HG02970 (cell line): ENCODE measurements around the gene RAB17.

ENCODE experiments used
- ATAC-seq: cut with Tn5 transposase; IDR thresholded peaks from one replicate; pipeline ENCODE4 v1.9.1; 2021; ENCODE audit warnings: mild to moderate bottlenecking, moderate library complexity, moderate number of reproducible peaks; ENCODE audit not compliant: unreplicated experiment, low FRiP score

RAB17 gene

DNA sequence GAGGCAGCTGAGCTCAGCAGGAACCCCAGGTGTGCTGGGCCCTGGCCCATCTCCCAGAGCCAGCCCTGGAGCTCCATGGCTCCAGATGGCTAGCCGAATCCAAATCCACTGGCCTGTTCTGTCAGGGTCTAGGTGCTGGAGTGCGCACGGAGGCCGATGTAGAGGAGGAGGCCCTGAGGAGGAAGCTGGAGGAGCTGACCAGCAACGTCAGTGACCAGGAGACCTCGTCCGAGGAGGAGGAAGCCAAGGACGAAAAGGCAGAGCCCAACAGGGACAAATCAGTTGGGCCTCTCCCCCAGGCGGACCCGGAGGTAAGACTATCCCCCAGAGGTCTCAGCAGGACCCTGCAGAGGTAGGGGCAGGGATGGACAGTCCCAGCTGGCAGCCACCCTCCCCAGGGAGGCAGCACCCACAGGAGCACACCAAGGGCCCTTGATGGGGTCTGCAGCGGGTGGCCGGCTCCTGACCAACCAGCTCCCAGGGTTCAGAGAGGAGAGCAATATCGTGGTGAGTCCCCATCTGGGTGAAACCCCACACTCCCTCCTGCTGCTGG is 50.2 kb downstream of the RAB17 start:
- ATAC-seq: no peak

DNA sequence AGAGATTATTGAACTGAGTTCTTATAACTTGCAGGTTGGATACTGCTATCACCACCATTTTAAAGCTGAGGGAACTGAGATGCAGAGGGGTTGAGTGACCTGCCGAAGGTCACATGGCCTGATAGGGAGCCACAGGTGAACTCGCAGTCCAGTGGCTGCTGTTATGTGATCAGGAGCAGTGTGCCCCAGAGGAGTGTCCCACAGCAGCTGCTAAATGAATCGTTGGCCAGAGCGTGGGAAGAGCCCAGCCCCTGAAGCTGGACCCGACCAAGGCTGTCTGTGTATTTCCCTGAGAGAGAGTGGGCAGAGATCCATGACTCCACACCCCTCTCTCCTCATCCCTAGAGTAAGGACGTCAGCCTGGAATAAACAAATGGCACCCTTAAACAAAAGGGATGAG is 50.9 kb downstream of the RAB17 start:
- ATAC-seq: no peak

DNA sequence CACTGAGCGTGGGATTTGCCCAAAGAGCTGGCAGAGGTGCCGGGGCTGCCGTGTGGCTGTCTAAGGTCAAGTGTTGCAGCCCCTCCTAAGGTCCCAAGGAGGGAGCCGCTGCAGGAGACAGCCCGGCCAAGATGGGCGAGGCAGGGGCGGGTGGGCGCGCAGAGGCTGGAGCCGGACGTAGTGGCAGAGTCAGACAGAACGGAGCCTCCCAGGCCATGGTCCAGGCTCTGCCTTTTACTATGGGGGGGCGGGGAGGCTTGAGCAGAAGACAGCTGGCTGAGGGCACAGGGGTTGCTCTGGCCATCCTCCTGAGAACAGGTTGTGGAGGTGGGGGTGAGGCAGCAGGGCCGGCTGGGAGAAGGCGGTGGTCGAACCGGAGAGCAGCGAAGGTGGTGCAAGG is 51.6 kb downstream of the RAB17 start:
- ATAC-seq: no peak

DNA sequence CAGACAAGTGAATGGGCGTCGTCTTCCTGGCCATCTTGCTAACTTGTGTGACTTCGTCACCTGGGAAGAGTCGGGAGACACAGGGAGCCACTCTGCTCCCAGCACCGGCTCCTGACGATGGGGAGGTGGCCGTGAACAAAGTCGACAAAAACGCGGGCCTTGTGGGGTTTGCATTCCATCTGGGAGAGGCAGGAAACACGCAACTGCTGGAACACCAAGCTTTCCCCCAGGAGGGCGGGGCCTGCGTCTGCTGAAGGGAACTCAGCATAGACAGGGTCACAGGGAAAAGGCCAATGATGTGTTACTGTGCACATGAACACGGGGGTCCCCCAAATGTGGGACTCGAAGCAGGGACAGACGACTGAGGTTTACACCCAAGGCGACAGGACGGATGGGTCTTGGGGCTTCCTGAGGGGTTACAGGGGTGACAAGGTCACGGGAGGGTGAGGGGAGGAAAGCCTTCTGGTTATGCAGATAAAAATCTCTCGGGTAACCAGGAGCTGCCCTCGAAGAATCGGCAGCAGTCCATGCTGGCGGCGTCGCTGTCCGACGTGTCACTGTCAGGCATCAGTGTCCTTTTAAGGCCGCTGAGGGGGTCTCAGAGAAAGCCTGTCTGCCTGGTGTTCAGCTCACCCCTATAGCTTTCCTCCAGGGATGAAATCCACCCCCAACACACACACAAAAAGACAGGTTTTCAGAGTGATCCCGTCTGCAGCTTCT is 52.4 kb downstream of the RAB17 start:
- ATAC-seq: no peak

DNA sequence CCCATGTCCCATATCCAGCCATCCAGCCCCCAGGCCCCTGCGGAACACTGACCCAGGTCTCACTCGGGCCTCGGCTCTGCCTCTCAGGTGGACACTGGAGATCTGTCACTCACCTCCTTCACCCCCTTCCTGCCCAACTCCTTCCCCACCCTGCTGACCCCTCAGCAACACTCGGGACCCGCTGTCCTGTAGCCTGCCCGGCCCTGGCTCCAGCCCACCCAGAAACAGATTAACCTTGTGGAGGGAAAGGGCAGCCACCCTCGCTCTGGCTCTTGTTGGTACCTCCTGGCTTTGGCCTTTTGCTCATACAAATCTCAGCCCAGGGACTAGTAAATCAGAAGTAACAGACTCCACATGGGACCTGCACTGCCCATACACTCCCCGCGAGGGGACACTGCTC is 53.9 kb downstream of the RAB17 start:
- ATAC-seq: no peak

DNA sequence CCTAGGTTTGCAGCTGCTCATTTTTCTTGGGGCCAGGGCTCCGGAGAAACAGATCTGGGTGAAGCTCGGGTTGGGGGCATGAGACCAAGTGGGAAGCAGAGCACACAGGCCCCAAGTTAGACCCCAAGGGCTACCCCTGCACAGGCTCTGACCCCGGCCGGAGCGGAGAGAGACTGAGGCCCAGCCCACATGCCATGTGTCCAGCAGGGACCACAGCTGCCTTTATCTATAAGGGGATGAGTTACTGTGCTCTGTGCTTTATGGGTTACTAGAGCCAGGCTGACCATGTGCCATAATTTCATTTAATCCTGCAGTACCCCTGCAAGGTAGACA is 54.5 kb downstream of the RAB17 start:
- no peak for ATAC-seq

DNA sequence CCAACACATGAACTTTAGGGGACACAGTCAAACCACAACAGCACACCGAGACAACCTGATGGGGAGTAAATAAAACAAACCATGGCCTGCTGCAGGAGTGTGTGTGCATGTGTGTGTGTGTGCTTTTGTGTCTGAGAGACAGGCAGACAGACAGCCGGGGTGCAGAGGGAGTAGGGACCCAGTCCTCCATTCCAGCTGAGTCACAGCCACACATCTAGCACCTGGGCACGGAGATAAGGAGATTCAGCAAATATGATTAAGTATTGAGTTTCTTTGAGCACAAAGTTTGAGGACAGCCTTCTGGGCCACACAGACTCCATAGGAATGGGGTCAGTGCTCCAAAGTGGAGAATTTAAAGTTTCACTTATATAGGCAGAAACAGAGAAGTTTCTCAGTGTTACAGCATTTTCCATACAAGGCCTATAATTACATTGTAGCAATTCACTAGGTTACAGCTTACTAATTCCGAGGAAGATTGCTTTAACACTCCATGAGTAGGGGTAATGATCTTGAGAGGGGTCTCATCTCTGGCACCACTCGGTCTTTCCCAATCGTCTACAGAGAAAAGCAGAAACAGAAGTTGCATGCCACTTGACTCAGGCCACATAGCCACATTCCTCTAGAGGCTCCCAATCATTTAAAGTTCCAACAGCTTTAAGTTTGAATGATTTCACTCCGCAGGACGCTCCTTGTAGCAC is 55.0 kb downstream of the RAB17 start:
- ATAC-seq: no peak

DNA sequence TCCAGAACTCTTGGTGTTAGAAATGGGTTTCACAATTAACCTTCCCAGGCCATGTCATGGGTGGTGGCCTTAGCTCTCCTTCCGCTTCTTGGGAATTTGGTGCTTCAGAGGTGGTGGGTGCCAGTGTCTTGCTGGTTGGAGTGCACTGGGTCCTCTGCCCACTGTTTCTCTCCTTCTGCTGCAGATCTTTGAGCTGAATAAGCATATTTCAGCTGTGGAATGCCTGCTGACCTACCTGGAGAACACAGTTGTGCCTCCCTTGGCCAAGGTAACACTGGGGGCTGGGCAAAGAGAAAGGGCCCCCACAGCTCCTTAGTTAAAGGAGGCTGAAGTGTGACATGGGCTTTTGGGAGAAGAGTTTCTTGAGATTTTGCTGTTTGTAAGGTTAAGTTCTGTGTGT is 56.2 kb downstream of the RAB17 start:
- no peak for ATAC-seq

DNA sequence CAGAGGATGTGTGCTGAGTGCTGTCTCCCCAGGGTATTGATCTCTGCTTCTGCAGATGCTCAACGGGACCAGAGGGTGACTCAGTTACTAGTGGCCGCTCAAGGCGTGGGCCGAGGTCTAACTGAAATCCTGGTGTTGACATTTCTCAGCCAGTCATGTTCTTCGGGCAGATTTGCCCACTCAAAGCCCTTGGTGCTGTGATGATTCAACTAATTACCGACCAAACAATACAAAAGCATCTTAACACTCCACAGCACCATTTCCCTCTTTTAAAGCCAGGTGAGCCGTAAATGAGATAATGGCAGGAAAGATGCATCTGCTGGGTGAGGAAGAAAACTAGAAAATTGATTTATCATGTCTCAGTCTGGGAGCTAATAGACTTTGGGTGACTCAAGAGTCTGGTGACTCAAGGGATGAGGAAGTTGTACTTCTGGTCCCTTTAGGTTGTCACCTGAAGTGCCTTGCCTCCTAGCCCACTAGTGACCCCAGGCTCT is 56.8 kb downstream of the RAB17 start:
- no peak for ATAC-seq

DNA sequence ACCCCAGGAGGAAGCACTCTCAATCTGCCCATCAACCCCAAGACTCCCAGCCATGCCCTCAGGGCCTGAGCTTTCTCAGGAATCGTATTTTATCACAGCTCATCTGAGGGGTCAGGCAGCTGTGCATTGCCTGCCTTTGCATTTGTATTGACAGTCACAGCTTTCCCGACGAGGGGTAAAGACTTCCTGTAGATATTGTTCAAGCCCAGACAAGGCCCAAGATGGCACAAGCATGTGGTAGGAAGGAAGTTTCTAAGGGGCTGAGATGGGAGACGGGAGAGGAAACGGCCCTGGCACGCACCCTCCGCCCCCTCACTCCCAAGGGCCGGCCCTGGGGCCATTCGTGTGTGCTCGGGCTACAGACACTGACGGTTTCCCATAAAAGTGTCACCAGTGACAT is 58.4 kb downstream of the RAB17 start:
- ATAC-seq: no peak

DNA sequence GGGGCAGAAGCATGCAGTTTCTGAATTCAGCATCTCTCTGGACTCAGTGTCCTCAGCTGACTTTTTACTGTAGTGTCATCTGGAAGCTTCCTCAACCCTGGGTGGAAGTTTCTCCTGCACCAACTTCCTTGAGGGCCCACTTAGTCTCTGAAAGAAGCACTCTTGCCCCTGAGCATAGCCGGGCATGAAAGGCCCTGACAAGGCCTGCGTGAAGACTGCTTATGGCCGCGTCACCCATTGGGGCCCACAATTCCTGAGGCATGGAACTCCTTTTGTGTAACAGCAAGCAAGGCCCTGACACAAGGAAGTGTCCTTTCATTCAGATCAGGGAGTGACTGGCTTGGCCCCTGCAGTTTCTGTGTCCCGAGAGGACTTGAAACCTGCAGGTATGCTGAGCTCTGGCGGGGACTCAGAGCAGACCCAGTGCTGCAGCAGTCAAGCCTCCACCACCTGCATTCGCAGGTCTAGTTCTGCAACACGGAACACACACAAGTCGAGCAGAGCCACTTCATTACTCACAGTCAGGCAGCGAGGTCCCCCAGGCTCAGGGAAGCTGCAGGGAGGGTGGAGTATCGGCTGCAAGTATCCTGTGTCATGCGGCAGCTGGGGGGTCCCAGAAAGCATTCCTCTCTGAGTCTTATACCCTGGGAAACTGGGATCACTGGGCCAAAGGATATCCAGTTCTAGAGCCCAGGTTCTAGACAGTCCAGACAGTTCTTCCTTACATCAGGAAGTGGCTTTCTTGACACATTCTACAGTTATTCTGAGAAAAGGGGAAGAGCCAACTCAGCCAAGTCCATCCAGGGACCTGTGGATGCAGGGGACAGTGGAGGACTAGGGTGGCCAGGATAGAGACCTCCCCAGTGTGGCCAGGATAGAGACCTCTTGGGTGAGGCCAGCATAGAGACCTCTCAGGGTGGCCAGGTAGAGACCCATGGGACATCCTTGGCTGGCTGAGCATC is 59.8 kb downstream of the RAB17 start:
- no peak for ATAC-seq

DNA sequence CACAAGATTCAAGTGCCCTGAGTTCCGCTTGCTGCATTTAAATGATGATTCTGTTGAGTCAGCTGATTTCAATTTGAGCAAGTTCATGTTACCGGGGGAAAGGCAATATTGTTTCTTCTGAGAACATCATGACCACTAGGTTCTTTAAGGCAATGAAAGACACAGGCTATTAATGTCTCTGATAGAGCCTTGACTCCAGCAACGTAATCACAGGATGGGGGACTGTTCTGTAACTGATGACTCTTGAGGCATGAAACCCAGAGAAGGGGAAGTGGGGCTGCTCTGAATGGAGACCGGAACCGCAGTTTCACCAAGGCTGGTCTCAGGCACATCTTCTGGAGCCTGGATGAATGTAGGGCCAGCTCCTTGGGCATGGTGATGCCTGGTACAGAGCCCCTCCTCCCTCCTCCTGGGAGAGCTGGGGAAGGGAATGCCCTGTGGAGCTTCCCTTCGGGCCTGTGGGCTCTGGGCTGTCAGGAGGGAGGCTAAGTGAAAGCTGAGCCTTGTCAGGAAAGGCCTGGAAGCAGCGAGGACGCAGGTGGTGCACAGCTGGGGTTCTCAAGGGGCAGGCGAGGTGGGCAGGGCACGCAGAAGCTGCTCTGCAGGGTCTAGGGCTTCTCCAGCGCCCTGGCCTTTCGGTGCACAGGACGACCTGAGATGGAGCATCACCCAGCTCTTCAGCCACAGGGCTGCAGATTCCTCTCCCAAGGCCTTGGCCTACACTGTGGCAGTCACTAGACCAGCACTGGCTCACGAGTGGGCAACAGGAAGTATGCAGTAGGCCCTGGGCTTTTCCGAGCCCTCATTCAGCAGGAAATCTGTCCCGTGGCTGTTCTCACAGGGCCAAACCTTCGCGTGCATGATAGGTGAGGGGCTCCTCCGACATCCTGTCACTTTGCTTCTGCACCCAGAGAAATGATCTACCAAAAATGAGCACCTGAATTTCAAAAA is 60.8 kb downstream of the RAB17 start:
- peak; percentile 71 for ATAC-seq

DNA sequence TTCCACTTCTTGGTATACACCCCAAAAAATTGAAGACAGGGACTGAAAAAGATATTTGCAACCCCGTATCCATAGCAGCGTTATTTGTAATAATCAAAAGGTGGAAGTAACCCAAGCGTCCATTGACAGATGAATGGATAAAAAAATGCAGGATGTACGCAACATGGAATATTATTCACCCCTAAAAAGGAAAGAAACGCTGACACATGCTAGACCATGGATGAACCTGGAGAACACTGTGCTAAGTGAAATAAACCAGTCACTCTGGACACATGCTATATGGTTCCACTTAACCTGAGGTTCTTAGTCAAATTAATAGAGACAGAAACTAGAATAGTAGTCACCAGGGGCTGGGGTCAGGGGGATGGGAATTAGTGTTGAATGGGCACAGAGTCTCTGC is 62.8 kb downstream of the RAB17 start:
- ATAC-seq: no peak

DNA sequence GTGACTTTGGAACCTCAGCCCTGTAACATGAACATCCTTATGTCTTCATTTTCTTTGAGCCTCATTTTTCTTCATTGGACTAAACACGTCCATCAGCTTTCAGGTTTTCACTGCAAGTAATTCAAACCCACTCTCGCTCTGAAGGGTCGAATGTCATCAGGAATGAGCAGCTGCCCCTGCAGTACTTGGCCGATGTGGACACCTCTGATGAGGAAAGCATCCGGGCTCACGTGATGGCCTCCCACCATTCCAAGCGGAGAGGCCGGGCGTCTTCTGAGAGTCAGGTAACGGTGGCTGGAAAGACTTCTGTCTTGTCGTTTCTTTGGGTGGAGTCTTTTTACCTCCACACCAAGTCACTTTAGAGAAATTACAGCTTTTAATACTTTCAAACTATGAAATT is 63.3 kb downstream of the RAB17 start:
- ATAC-seq: no peak

DNA sequence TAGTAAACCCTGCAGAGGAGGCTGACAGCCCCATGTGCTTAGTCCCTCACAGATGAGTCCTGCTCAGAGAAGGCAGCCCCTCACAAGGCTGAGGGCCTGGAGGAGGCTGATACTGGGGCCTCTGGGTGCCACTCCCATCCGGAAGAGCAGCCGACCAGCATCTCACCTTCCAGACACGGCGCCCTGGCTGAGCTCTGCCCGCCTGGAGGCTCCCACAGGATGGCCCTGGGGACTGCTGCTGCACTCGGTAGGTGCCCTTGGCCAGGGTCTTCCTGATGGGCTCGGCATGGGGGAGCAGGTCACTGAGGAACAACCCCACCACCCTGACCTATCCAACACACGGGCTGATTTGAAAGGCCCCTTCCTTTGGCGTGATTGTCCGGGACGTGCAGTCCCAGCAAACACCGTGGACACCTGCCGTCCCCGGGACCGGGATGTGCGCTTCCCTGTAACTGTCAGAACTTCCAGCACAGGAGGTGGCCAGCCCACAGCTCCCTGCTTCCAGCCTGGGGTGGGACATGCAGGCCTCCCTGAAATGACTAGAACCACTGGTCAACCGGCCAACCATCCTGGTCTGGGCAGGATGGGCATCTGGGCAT is 64.9 kb downstream of the RAB17 start:
- no peak for ATAC-seq

DNA sequence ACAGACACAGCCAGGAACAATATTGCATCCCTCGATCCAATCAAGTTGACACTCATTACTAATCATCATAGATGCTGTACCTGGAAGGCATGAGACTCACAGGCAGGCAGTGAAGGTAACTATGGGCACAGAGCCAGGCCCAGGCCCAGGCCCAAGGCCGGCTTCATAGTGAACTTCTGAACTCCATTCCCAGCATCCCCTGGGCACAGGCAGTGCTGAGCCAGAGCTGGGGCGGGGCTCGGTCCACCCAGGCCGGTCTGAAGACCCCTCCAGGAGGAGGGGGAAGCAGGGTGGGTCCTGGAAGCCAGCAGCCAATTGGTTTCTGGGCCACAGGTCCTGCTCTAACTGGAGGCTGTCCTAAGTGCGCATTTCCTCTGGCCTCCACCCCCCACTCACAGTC is 65.9 kb downstream of the RAB17 start:
- no peak for ATAC-seq
